Kidney epithelial cell (primary cell): Measurements from ENCODE around the gene HSPA4L. TPM values are rescaled to one million over a fixed set of nuclear protein-coding genes. Genes with fewer than 3 reads are reported as not detected.

Experiments used
- DNase-seq: peaks from one replicate; pipeline ENCODE4 v3.0.0-alpha.2; 2010; ENCODE audit warnings: low read depth
- H3K27me3 ChIP-seq: 2 replicates; pipeline ENCODE4 v1.6.0; 2011; ENCODE audit warnings: low read length; ENCODE audit not compliant: control insufficient read depth, insufficient read depth
- H3K36me3 ChIP-seq: 2 replicates; pipeline ENCODE4 v1.5.1; 2011; ENCODE audit warnings: low read length; ENCODE audit not compliant: control insufficient read depth, insufficient read depth
- H3K4me3 ChIP-seq: 2 replicates; pipeline ENCODE4 v1.5.1; 2011; ENCODE audit warnings: low read depth, mild to moderate bottlenecking, control low read depth, low read length
- CTCF ChIP-seq: IDR thresholded peaks from 2 replicates; pipeline ENCODE4 v1.5.1; 2011; ENCODE audit warnings: mild to moderate bottlenecking, moderate library complexity, low read length, control low read depth, inconsistent platforms; ENCODE audit not compliant: insufficient read depth, poor library complexity, severe bottlenecking
- total RNA-seq: library from RNA; depleted of rRNA; stranded (reverse); fragments of >200 nt; gene quantifications from 2 replicates; pipeline ENCODE4 v1.2.3, GENCODE V29; 2015

The HSPA4L gene
- total RNA-seq, 1 donor from 2014 or later: 10.2 TPM

- TF ChIP-seq CTCF: no peak
- no peaks in the 10 kb centered on the region for H3K36me3 ChIP-seq
- DNase-seq: no peak
- H3K4me3 ChIP-seq: no peak overlapping the region
- H3K27me3 ChIP-seq: no peaks in the 10 kb centered on the region
These were observed 4.0 kb upstream of the HSPA4L start for GRCh38 chr4:127778102-127778501.

- DNase-seq: no peak
- TF ChIP-seq CTCF: no peak
These were observed 1.5 kb upstream of the HSPA4L start for GRCh38 chr4:127780598-127780997.

GRCh38 chr4:127781300-127782024, 660 bp upstream of the HSPA4L start:
- no peak for DNase-seq

More at GRCh38 chr4:127780598-127780997, 1.5 kb upstream of the HSPA4L start:
- H3K27me3 ChIP-seq: no peaks in the 10 kb centered on the region
- H3K36me3 ChIP-seq: no peaks in the 10 kb centered on the region
- no peak overlapping the region for H3K4me3 ChIP-seq

GRCh38 chr4:127782025-127782274, 172 bp upstream of the HSPA4L start:
- DNase-seq: no peak
- peak overlapping the region; percentile 71 for H3K4me3 ChIP-seq
- no peak for TF ChIP-seq CTCF
- no peaks in the 10 kb centered on the region for H3K36me3 ChIP-seq
- H3K27me3 ChIP-seq: no peaks in the 10 kb centered on the region

More at GRCh38 chr4:127781300-127782024, 660 bp upstream of the HSPA4L start:
- no peak for TF ChIP-seq CTCF
- no peaks in the 10 kb centered on the region for H3K27me3 ChIP-seq
- H3K4me3 ChIP-seq: peak overlapping the region; percentile 71
- no peaks in the 10 kb centered on the region for H3K36me3 ChIP-seq

- Histone ChIP-seq H3K36me3 (no peaks in the 10 kb centered on the region), H3K4me3 (peak overlapping the region; percentile 71), H3K27me3 (no peaks in the 10 kb centered on the region)
- TF ChIP-seq CTCF: no peak
- no peak for DNase-seq
These were observed 1.1 kb downstream of the HSPA4L start for GRCh38 chr4:127783026-127783769.
